ENCODE results near the gene HPCA. TPM values are rescaled to one million over a fixed set of nuclear protein-coding genes. Genes with fewer than 3 reads are reported as not detected.

HPCA gene
- total RNA-seq, 4 donors from 2014 or later: 0.19 TPM; not detected in 3

DNA sequence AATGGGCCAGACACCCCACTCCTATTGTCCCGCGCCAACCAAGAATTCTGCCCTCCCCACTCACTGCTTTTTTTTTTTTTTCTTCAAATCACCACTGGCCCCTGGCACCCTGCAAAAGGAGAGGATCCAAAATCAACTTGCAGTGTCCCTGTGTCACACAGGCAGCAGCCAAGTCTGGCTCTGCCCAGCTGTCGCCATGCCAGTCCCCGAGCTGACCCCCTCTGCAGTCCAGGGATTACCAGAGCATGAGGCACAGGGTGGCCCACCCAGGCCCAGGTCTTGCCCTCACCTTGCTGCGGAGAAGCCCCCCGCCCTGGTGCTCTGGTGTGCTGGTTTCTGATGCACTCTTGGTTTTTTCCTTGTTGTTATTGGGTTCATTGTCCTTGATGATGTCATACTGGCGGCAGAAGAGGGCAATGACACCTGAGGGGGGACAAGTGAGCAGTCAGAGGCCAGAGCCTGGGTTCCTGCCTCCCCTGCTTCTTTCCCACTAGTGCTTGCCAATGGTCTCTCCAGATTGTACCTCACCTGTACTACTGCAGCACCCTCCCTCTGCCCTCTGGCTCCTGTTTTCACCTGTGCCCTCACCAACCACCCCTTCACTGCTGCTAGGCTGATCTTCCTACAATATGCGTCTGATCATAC lies 21.8 kb upstream of the HPCA start:
- WGBS, 2 donors: 91 to 94% methylated on average over 8 of the region's 8 CpGs
- TF ChIP-seq POLR2A (IDR thresholded peaks at IDR 0.05) (no peak), CTCF (IDR thresholded peaks at IDR 0.05) (no peak)
- intact Hi-C loops (cut with DNase I; ENCODE audit: low total_unique reads): loop anchor here (10.0 kb wide), 1 partner anchor 160 kb away; the partner anchor contains the start of gene SYNC
- DNase-seq (ENCODE audit: low spot score in 2 of 2): peak in 1 of 2 donors; percentile 48
- H3K4me3 ChIP-seq (ENCODE audit: low read depth, poor library complexity, severe bottlenecking): no peak overlapping the region

- no peak overlapping the region for H3K4me3 ChIP-seq (ENCODE audit: low read depth, poor library complexity, severe bottlenecking)
- peak in 1 of 2 donors; percentile 3 for DNase-seq (ENCODE audit: low spot score in 2 of 2)
- TF ChIP-seq POLR2A (IDR thresholded peaks at IDR 0.05): no peak
- TF ChIP-seq CTCF (IDR thresholded peaks at IDR 0.05): no peak
- intact Hi-C loops (cut with DNase I; ENCODE audit: low total_unique reads): loop anchor here (10.0 kb wide), 1 partner anchor 161 kb away; the partner anchor contains the start of gene SYNC
- WGBS, 2 donors: 64 to 76% methylated on average over 3 of the region's 3 CpGs
Measured at GRCh38 chr1:32865639-32866405, 20.5 kb upstream of the HPCA start.

GRCh38 chr1:32867151-32867550 lies 19.1 kb upstream of the HPCA start:
- no peak overlapping the region for H3K4me3 ChIP-seq (ENCODE audit: low read depth, poor library complexity, severe bottlenecking)
- WGBS, 2 donors: 91 to 94% methylated on average over 5 of the region's 5 CpGs
- intact Hi-C loops (cut with DNase I; ENCODE audit: low total_unique reads): loop anchor here (10.0 kb wide), 1 partner anchor 162 kb away; the partner anchor contains the start of gene SYNC
- no peak for TF ChIP-seq POLR2A (IDR thresholded peaks at IDR 0.05)
- no peak for TF ChIP-seq CTCF (IDR thresholded peaks at IDR 0.05)
- DNase-seq (ENCODE audit: low spot score in 2 of 2): peak in 1 of 2 donors; percentile 12

GRCh38 chr1:32867671-32868070 lies 18.6 kb upstream of the HPCA start:
- DNase-seq (ENCODE audit: low spot score in 2 of 2): peak in 1 of 2 donors; percentile 34
- intact Hi-C loops (cut with DNase I; ENCODE audit: low total_unique reads): loop anchor here (10.0 kb wide), 1 partner anchor 163 kb away; the partner anchor contains the start of gene SYNC
- WGBS, 2 donors: 91 to 95% methylated on average over 7 of the region's 7 CpGs
- H3K4me3 ChIP-seq (ENCODE audit: low read depth, poor library complexity, severe bottlenecking): no peak overlapping the region
- TF ChIP-seq CTCF (IDR thresholded peaks at IDR 0.05) (no peak), POLR2A (IDR thresholded peaks at IDR 0.05) (no peak)

DNA sequence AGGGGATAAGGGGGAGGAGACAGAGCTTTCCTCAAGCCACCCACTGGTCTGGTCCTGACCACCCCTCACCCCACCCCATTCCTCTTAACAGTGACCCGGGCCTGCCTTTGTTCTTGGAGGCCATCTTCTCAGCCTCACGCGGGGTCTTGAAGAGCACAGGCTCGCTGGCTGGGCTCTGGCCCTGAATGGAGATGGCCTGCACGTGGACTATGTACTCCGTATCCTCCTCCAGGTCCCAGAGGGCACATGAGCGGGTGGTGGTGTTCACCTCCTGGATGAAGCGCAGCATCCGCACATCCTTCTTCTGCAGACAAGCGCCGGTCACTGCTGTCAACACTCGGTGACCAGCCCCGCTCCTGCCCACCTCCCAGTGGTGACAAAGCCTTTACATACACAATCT lies 18.2 kb upstream of the HPCA start:
- DNase-seq (ENCODE audit: low spot score in 2 of 2): peak in 1 of 2 donors; percentile 63
- 91 to 96% methylated on average over 13 of the region's 13 CpGs for WGBS, 2 donors
- intact Hi-C loops (cut with DNase I; ENCODE audit: low total_unique reads): loop anchor here (10.0 kb wide), 1 partner anchor 163 kb away; the partner anchor contains the start of gene SYNC
- TF ChIP-seq POLR2A (IDR thresholded peaks at IDR 0.05) (no peak), CTCF (IDR thresholded peaks at IDR 0.05) (no peak)
- H3K4me3 ChIP-seq (ENCODE audit: low read depth, poor library complexity, severe bottlenecking): no peak overlapping the region
